Activated T-cell treated with anti-CD3 and anti-CD28 coated beads for 4 hours (primary cell): ENCODE data around the gene NT5DC4.

Source experiments
- DNase-seq: peaks from one replicate; pipeline ENCODE4 v3.0.0-alpha.2; 2020

NT5DC4 gene

GRCh38 chr2:112757265-112757664 lies 36.4 kb downstream of the NT5DC4 start:
- no peak for DNase-seq

GRCh38 chr2:112758711-112759110 lies 37.9 kb downstream of the NT5DC4 start:
- no peak for DNase-seq

GRCh38 chr2:112760149-112760548 lies 39.3 kb downstream of the NT5DC4 start:
- no peak for DNase-seq

- DNase-seq, result no peak
These were observed 41.5 kb downstream of the NT5DC4 start for GRCh38 chr2:112762276-112762675.

GRCh38 chr2:112764071-112765044 lies 43.5 kb downstream of the NT5DC4 start, which contains the start of gene CKAP2L:
Gene CKAP2L (minus strand): TSS chr2:112764609. CDS start chr2:112764598, 11 bp downstream.
- peak; percentile 91 for DNase-seq

GRCh38 chr2:112765251-112765650 lies 44.4 kb downstream of the NT5DC4 start:
- DNase-seq, result no peak

- DNase-seq, result no peak
These were observed 47.0 kb downstream of the NT5DC4 start for GRCh38 chr2:112767693-112768330.

GRCh38 chr2:112768432-112768831 lies 47.6 kb downstream of the NT5DC4 start:
- DNase-seq, result no peak

GRCh38 chr2:112772322-112772721 lies 51.5 kb downstream of the NT5DC4 start:
- DNase-seq, result no peak

- DNase-seq, result no peak
These were observed 52.2 kb downstream of the NT5DC4 start for GRCh38 chr2:112772911-112773475.

GRCh38 chr2:112773556-112773955 lies 52.7 kb downstream of the NT5DC4 start:
- DNase-seq, result no peak

- DNase-seq, result no peak
These were observed 53.9 kb downstream of the NT5DC4 start for GRCh38 chr2:112774536-112775285.

- DNase-seq, result no peak
These were observed 55.3 kb downstream of the NT5DC4 start for GRCh38 chr2:112776113-112776512.

- no peak for DNase-seq
These were observed 56.2 kb downstream of the NT5DC4 start for GRCh38 chr2:112777036-112777435.

- no peak for DNase-seq
These were observed 58.8 kb downstream of the NT5DC4 start for GRCh38 chr2:112779598-112779997.

GRCh38 chr2:112782234-112782799 lies 61.5 kb downstream of the NT5DC4 start:
- no peak for DNase-seq

- no peak for DNase-seq
These were observed 62.4 kb downstream of the NT5DC4 start for GRCh38 chr2:112783187-112783714.

GRCh38 chr2:112784199-112785189 lies 63.7 kb downstream of the NT5DC4 start, which contains the start of gene IL1A:
Gene IL1A (minus strand): TSS chr2:112784493. CDS start chr2:112783770, 723 bp downstream.
- DNase-seq, result no peak

- no peak for DNase-seq
These were observed 66.5 kb downstream of the NT5DC4 start for GRCh38 chr2:112787294-112787693.

GRCh38 chr2:112787729-112788393 lies 67.0 kb downstream of the NT5DC4 start:
- no peak for DNase-seq
